ENCODE data around the gene GPR137.
A peak's percentile ranks its signal among the peaks of the same experiment; 100 is the strongest.

DNA sequence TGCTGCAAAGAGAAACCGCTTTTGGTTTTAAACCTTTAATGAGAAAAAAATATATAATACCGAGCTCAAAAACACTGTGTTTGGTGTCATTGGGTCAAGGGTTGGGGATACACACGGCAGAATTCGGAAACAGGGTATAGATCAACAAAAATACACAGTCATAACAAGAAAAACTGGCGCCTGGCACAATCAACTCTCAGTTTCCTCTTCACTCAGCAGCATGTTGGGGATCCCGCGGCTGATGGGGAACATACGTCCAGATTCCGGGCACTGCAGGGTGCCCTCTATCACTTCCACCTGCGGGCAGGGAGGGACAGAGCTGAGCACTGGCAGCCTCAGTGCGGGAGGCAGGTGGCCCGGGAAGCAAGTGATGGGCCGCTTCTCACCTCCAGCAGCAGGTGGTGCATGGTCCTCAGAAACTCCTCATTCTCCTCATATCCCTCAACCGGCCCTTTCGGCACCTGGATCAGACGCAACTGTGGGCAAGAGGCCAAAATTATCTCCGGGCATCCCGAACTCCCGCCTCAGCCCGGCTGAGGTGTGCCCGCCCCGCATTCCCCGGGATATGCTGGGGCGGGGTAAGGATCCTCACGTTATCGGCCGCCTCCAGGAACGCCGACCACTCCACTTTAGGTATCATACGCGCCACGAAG, 31.1 kb downstream of the GPR137 start:
- TF ChIP-seq, protein P1, sequence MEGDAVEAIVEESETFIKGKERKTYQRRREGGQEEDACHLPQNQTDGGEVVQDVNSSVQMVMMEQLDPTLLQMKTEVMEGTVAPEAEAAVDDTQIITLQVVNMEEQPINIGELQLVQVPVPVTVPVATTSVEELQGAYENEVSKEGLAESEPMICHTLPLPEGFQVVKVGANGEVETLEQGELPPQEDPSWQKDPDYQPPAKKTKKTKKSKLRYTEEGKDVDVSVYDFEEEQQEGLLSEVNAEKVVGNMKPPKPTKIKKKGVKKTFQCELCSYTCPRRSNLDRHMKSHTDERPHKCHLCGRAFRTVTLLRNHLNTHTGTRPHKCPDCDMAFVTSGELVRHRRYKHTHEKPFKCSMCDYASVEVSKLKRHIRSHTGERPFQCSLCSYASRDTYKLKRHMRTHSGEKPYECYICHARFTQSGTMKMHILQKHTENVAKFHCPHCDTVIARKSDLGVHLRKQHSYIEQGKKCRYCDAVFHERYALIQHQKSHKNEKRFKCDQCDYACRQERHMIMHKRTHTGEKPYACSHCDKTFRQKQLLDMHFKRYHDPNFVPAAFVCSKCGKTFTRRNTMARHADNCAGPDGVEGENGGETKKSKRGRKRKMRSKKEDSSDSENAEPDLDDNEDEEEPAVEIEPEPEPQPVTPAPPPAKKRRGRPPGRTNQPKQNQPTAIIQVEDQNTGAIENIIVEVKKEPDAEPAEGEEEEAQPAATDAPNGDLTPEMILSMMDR (conservative IDR thresholded peaks at IDR 0.05; ENCODE audit: low read depth in 2 of 2): peak; percentile 18 to 28; a peak in 3 of 4 replicates
- TF ChIP-seq EZH2 (IDR thresholded peaks at IDR 0.05; ENCODE audit: low read depth, unreplicated experiment) (no peak), CREB1 (CRISPR knock-in tag; IDR thresholded peaks at IDR 0.05; ENCODE audit: low read depth) (no peak), EZH2phosphoT487 (IDR thresholded peaks at IDR 0.05; ENCODE audit: unreplicated experiment) (no peak), POLR2AphosphoS5 (IDR thresholded peaks at IDR 0.05; ENCODE audit: low read depth) (no peak), STAT1 (IDR thresholded peaks at IDR 0.05; ENCODE audit: unreplicated experiment) (no peak), JUNB (IDR thresholded peaks at IDR 0.05; ENCODE audit: unreplicated experiment) (no peak), ZNF331 (CRISPR knock-in tag; IDR thresholded peaks at IDR 0.05; ENCODE audit: low read depth) (no peak), ZNF114 (CRISPR knock-in tag; IDR thresholded peaks at IDR 0.05) (no peak), NANOG (IDR thresholded peaks at IDR 0.05; ENCODE audit: borderline replicate concordance) (no peak)
- TF ChIP-seq, protein P2, sequence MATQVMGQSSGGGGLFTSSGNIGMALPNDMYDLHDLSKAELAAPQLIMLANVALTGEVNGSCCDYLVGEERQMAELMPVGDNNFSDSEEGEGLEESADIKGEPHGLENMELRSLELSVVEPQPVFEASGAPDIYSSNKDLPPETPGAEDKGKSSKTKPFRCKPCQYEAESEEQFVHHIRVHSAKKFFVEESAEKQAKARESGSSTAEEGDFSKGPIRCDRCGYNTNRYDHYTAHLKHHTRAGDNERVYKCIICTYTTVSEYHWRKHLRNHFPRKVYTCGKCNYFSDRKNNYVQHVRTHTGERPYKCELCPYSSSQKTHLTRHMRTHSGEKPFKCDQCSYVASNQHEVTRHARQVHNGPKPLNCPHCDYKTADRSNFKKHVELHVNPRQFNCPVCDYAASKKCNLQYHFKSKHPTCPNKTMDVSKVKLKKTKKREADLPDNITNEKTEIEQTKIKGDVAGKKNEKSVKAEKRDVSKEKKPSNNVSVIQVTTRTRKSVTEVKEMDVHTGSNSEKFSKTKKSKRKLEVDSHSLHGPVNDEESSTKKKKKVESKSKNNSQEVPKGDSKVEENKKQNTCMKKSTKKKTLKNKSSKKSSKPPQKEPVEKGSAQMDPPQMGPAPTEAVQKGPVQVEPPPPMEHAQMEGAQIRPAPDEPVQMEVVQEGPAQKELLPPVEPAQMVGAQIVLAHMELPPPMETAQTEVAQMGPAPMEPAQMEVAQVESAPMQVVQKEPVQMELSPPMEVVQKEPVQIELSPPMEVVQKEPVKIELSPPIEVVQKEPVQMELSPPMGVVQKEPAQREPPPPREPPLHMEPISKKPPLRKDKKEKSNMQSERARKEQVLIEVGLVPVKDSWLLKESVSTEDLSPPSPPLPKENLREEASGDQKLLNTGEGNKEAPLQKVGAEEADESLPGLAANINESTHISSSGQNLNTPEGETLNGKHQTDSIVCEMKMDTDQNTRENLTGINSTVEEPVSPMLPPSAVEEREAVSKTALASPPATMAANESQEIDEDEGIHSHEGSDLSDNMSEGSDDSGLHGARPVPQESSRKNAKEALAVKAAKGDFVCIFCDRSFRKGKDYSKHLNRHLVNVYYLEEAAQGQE (IDR thresholded peaks at IDR 0.05; ENCODE audit: unreplicated experiment): no peak
- TF ChIP-seq, protein P3, sequence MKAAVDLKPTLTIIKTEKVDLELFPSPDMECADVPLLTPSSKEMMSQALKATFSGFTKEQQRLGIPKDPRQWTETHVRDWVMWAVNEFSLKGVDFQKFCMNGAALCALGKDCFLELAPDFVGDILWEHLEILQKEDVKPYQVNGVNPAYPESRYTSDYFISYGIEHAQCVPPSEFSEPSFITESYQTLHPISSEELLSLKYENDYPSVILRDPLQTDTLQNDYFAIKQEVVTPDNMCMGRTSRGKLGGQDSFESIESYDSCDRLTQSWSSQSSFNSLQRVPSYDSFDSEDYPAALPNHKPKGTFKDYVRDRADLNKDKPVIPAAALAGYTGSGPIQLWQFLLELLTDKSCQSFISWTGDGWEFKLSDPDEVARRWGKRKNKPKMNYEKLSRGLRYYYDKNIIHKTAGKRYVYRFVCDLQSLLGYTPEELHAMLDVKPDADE (IDR thresholded peaks at IDR 0.05): no peak
- TF ChIP-seq, protein P4, sequence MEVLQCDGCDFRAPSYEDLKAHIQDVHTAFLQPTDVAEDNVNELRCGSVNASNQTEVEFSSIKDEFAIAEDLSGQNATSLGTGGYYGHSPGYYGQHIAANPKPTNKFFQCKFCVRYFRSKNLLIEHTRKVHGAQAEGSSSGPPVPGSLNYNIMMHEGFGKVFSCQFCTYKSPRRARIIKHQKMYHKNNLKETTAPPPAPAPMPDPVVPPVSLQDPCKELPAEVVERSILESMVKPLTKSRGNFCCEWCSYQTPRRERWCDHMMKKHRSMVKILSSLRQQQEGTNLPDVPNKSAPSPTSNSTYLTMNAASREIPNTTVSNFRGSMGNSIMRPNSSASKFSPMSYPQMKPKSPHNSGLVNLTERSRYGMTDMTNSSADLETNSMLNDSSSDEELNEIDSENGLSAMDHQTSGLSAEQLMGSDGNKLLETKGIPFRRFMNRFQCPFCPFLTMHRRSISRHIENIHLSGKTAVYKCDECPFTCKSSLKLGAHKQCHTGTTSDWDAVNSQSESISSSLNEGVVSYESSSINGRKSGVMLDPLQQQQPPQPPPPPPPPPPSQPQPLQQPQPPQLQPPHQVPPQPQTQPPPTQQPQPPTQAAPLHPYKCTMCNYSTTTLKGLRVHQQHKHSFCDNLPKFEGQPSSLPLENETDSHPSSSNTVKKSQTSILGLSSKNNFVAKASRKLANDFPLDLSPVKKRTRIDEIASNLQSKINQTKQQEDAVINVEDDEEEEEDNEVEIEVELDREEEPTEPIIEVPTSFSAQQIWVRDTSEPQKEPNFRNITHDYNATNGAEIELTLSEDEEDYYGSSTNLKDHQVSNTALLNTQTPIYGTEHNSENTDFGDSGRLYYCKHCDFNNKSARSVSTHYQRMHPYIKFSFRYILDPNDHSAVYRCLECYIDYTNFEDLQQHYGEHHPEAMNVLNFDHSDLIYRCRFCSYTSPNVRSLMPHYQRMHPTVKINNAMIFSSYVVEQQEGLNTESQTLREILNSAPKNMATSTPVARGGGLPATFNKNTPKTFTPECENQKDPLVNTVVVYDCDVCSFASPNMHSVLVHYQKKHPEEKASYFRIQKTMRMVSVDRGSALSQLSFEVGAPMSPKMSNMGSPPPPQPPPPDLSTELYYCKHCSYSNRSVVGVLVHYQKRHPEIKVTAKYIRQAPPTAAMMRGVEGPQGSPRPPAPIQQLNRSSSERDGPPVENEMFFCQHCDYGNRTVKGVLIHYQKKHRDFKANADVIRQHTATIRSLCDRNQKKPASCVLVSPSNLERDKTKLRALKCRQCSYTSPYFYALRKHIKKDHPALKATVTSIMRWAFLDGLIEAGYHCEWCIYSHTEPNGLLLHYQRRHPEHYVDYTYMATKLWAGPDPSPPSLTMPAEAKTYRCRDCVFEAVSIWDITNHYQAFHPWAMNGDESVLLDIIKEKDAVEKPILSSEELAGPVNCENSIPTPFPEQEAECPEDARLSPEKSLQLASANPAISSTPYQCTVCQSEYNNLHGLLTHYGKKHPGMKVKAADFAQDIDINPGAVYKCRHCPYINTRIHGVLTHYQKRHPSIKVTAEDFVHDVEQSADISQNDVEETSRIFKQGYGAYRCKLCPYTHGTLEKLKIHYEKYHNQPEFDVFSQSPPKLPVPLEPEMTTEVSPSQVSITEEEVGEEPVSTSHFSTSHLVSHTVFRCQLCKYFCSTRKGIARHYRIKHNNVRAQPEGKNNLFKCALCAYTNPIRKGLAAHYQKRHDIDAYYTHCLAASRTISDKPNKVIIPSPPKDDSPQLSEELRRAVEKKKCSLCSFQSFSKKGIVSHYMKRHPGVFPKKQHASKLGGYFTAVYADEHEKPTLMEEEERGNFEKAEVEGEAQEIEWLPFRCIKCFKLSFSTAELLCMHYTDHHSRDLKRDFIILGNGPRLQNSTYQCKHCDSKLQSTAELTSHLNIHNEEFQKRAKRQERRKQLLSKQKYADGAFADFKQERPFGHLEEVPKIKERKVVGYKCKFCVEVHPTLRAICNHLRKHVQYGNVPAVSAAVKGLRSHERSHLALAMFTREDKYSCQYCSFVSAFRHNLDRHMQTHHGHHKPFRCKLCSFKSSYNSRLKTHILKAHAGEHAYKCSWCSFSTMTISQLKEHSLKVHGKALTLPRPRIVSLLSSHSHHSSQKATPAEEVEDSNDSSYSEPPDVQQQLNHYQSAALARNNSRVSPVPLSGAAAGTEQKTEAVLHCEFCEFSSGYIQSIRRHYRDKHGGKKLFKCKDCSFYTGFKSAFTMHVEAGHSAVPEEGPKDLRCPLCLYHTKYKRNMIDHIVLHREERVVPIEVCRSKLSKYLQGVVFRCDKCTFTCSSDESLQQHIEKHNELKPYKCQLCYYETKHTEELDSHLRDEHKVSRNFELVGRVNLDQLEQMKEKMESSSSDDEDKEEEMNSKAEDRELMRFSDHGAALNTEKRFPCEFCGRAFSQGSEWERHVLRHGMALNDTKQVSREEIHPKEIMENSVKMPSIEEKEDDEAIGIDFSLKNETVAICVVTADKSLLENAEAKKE (CRISPR knock-in tag; IDR thresholded peaks at IDR 0.05): no peak

All from GM23338 (cell line).